ENCODE data around the gene KLHL11.
"Not testable (repeated sequence)": the region's sequence is repeated elsewhere in the genome, so short reads cannot be mapped to it uniquely, and the experiment has no call there.

Gene KLHL11

DNA sequence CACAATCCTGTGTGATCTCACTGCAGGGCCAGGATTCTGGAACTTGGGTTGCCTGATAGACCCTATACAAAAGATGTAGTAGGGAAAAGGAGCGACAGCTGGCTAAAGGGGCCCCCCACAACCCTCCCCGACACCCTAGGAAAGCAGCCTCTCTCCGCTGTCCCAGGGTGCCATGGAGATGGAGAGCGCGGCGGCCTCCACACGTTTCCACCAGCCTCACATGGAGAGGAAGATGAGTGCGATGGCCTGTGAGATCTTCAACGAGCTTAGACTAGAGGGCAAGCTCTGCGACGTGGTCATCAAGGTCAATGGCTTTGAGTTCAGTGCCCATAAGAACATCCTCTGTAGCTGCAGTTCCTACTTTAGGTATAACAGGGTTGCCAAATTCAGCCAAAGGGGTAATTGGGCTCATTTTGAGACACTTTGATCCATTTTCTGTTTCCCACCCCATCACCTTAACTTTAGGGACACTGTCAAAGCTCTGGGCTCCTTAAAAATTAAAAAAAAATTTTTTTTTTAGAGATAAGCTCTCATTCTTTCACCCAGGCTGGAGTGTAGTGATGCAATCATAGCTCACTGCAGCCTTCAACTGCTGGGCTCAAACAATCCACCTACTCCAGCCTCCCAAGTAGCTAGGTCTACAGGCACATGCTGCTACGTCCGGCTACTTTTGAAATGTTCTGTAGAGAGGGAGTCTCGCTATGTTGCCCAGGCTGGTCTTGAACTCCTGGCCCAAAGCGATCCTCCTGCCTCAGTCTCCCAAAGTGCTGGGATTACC lies 27.3 kb downstream of the KLHL11 start, which contains the start of gene KLHL10:
TSS of gene KLHL10 (plus strand) at position 65 of the 778 bp plus-strand sequence. CDS start at position 173, 108 bp downstream.
- DNase-seq (ENCODE audit: low read depth in 2 of 2) = no peak
- H3K4me3 ChIP-seq (replicated peaks in 1 of 2; ENCODE audit: low read depth in 2 of 2, low read length in 2 of 2) = no peak within 1 kb of the TSS
- TF ChIP-seq, protein P1, sequence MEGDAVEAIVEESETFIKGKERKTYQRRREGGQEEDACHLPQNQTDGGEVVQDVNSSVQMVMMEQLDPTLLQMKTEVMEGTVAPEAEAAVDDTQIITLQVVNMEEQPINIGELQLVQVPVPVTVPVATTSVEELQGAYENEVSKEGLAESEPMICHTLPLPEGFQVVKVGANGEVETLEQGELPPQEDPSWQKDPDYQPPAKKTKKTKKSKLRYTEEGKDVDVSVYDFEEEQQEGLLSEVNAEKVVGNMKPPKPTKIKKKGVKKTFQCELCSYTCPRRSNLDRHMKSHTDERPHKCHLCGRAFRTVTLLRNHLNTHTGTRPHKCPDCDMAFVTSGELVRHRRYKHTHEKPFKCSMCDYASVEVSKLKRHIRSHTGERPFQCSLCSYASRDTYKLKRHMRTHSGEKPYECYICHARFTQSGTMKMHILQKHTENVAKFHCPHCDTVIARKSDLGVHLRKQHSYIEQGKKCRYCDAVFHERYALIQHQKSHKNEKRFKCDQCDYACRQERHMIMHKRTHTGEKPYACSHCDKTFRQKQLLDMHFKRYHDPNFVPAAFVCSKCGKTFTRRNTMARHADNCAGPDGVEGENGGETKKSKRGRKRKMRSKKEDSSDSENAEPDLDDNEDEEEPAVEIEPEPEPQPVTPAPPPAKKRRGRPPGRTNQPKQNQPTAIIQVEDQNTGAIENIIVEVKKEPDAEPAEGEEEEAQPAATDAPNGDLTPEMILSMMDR (IDR thresholded peaks at IDR 0.05; ENCODE audit: low read depth, low read length) = no peak

DNA sequence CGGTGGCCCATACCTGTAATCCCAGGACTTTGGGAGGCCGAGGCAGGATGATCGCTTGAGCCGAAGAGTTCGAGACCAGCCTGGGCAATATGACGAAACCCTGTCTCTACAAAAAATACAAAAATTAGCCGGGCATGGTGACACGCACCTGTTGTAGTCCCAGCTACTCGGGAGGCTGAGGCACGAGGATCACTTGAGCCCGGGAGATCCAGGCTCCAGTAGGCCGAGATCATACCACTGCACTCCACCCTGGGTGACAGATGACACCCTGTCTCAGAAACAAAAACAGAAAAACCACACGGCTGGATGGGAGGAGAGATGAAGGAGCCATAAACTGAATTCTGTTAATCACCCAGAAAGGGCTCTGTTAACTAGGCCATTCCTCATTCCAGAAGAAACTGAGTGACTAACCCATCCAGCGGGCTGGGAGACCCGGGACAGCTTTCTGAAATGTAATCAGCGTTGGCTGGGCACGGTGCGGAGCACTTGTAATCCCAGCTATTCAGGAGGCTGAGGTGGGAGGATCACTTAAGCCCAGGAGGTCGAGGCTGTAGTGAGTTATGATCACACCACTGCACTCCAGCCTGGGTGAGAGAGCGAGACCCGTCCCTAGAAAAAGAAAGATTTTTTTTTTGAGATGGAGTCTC lies 28.6 kb downstream of the KLHL11 start:
- DNase-seq (ENCODE audit: low read depth in 2 of 2) = no peak
- peak overlapping the region; percentile 77 to 79 for H3K4me3 ChIP-seq (replicated peaks in 1 of 2; ENCODE audit: low read depth in 2 of 2, low read length in 2 of 2)
- TF ChIP-seq, protein P1 (IDR thresholded peaks at IDR 0.05; ENCODE audit: low read depth, low read length) = no peak

DNA sequence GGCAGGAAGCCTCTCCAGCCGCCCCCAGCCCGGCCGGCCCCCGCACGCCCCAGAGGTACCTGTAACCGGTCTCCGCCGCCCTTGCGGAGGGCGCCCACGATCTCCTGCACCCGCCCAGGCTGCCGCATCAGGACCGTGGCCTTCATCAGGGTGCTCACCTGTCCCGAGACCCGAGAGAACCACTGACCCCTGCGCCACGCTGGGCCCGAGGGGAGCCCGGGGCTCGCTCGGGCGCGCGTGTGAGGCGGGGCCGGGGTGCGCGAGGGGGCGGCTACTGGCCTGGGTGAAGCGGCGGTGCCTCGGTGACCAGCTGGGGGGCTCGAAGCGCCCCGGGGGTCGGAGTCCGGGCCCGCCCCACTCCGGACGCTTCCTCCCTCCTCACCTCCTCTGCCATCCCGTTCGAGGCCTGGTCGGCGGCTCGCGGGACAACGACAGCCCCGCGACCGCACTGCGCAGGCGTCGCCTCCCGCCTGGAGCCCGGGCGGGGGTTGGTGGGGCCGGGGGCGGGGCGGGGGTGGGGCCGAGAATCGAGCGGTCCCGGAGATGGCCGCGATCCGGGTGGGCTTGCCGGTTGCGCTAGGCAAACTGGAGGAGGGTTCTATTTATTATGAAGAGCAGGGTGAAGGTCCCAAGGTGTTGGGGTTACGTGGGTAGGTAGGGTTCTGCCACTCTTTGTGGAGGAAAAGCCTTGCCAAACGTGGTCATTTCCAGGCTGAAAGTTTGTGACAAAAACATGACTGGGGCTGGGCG lies 29.2 kb downstream of the KLHL11 start, which contains the start of gene NT5C3B:
TSS of gene NT5C3B (minus strand) at position 433 of the 750 bp plus-strand sequence. CDS start at position 394, 39 bp downstream.
- TF ChIP-seq, protein P1 (IDR thresholded peaks at IDR 0.05; ENCODE audit: low read depth, low read length) = no peak
- peak within 1 kb of the TSS; percentile 77 to 79 for H3K4me3 ChIP-seq (replicated peaks in 1 of 2; ENCODE audit: low read depth in 2 of 2, low read length in 2 of 2)
- peak in 1 of 2 donors; percentile 46 for DNase-seq (ENCODE audit: low read depth in 2 of 2)

DNA sequence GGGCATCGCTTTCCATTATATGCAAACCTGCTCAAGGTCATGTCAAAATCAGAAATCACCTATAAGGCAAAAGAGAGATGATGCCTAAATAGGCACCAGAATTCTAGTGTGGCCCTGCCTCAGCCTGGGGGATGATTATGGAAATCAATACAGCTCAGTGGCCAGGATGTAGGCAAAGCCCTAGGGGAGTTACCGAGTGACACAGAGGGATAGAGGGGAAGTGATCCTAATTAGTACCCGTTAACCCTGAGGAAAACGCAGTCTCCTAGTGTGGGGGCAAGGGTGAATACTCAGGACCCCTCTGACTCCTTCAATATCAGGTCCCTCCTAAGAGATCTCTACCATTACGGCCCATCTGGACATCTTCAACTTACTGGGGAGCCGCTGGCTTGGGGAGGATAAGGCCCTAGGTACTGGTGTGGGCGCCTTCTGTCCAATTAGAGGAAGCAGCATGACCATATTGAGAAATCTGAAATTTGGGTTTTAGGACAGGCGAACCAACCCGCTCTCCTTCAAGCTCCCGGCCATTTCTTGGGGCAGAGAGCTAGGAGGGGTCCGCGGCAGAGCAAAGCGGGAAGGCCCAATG lies 29.9 kb downstream of the KLHL11 start:
- TF ChIP-seq, protein P1 (IDR thresholded peaks at IDR 0.05; ENCODE audit: low read depth, low read length) = no peak
- no peak for DNase-seq (ENCODE audit: low read depth in 2 of 2)
- H3K4me3 ChIP-seq (replicated peaks in 1 of 2; ENCODE audit: low read depth in 2 of 2, low read length in 2 of 2) = peak overlapping the region; percentile 77 to 79

DNA sequence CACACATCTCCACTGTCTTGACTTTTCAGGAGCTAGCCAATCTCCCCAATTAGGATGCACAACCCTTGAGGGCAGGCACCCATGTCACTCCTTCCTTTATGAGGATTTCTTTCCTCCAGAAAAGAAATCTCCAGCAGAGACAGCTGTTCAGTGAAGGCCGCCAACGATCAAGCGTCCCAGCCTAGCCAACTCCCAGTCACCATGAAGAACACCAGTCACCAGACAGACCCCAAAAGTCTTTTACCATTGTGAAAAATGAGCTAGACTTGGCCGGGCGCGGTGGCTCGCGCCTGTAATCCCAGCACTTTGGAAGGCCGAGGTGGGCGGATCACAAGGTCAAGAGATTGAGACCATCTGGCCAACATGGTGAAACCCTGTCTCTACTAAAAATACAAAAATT lies 35.3 kb downstream of the KLHL11 start:
- DNase-seq (ENCODE audit: low read depth in 2 of 2); H3K4me3 ChIP-seq (replicated peaks in 1 of 2; ENCODE audit: low read depth in 2 of 2, low read length in 2 of 2): not testable (repeated sequence)

DNA sequence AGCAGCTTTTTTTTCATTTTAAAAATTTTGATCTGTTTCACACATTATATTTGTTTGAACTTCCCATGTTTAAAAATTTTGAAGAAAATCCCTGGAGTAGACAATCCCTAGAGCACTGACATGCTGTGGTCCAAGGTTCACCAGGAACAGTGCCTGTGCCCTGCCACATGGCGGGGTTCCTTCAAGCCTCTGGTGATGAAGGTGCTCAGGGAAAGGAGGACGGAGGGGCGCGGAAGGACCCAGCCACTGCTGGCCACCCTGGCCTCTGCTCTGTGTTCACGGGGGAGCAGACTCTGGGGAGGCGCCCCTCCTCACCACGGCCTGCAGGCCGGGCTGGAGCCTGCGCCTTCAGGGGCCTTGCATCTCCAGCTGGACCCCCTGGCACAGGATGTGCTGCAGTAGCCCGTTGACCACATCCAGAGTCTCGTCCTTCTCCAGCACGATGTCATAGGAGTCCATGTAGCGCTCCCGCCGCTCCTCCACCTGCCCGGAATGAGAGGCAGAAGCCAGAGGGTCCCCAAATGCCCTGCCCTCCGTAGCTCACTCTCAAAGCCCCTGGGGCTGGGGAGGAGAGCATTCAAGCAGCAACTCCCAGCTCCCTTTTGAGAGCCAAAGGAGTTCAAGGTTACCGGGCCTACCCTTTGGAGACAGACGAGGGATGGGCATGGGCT lies 39.9 kb downstream of the KLHL11 start:
- no peak overlapping the region for H3K4me3 ChIP-seq (replicated peaks in 1 of 2; ENCODE audit: low read depth in 2 of 2, low read length in 2 of 2)
- TF ChIP-seq, protein P1 (IDR thresholded peaks at IDR 0.05; ENCODE audit: low read depth, low read length) = no peak
- DNase-seq (ENCODE audit: low read depth in 2 of 2) = no peak

Data from cardiac fibroblast (primary cell).